ENCODE measurements around the gene ZFP62.

Gene ZFP62

DNA sequence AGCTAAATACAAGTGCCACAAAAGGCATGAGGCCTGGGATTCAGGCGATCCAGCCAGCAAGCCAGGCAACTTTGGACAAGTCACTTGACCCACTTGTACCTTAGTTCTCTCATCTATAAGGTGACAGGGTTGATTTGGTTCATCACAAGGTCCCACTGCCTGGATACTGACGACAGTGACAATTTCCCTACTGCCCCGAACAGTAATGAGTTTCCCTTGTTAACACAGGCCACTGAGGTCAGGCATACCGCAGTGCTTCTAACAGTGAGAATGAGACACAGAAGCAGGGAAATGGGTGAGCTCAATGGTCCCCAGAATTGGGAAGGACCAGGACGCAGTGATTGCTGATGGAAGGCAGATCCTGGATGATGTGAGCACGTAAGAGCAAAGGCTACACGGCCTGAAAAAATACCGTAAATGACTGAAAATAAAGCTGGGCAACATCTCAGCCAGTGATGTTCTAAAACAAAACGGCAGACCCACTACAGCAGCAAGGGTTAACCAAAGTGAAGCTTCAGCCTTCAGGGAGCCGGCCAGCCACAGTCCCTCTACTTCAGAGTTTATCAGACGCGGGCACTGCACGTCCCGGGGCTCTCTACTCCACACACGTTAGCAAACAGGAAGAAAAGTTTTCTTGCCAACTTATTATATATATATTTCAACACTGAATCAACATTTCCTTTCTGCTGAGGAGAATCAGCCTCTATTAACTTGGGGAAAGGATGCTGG lies 59.3 kb downstream of the ZFP62 start:
- peaks cover 8% of the 10 kb centered on the region for H3K4me1 ChIP-seq (ENCODE audit: control insufficient read depth, insufficient read depth, low read length)
- H3K4me3 ChIP-seq (ENCODE audit: low read length) = peak overlapping the region; percentile 97; the same call in 1 of the 2 replicates
- no peak overlapping the region for H3K27ac ChIP-seq (ENCODE audit: low read length)
- H3K27me3 ChIP-seq (ENCODE audit: control insufficient read depth, insufficient read depth, low read length) = no peaks in the 10 kb centered on the region
- no peaks in the 10 kb centered on the region for H3K9me3 ChIP-seq (ENCODE audit: control insufficient read depth, insufficient read depth, low read length)
- WGBS (ENCODE audit: insufficient coverage, insufficient read length) = no CpG with 5 or more reads among the region's 15 CpGs
- DNase-seq (ENCODE audit: low read depth, low spot score) = no peak
- no peaks in the 10 kb centered on the region for H3K36me3 ChIP-seq (ENCODE audit: control insufficient read depth, insufficient read depth, low read length)

GRCh38 chr5:180799902-180800801 lies 60.9 kb downstream of the ZFP62 start:
- Histone ChIP-seq H3K27me3 (ENCODE audit: control insufficient read depth, insufficient read depth, low read length) (no peaks in the 10 kb centered on the region), H3K4me1 (ENCODE audit: control insufficient read depth, insufficient read depth, low read length) (peaks cover 8% of the 10 kb centered on the region), H3K36me3 (ENCODE audit: control insufficient read depth, insufficient read depth, low read length) (no peaks in the 10 kb centered on the region), H3K9me3 (ENCODE audit: control insufficient read depth, insufficient read depth, low read length) (no peaks in the 10 kb centered on the region), H3K27ac (ENCODE audit: low read length) (no peak overlapping the region), H3K4me3 (ENCODE audit: low read length) (no peak overlapping the region)
- no peak for DNase-seq (ENCODE audit: low read depth, low spot score)
- no CpG with 5 or more reads among the region's 6 CpGs for WGBS (ENCODE audit: insufficient coverage, insufficient read length)

DNA sequence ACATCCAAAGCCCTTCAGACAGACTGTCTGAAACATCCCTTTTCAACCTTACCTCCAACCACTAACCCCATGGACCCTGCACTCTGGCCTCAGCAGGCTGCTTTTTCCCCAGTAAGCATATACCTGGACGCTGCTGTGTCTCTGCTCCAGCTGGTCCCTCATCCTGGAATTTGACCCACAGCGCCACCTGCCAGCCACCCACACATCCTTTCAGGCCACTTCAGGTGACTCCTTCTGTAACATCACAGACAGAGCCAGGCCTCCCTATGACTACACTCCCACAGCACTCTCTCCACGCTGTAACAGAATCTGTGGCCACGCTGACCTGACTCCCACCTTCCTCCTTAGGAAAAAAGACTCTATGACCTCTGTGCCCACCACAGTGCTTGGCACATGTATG lies 61.9 kb downstream of the ZFP62 start:
- no peak for DNase-seq (ENCODE audit: low read depth, low spot score)
- H3K27me3 ChIP-seq (ENCODE audit: control insufficient read depth, insufficient read depth, low read length) = no peaks in the 10 kb centered on the region
- WGBS (ENCODE audit: insufficient coverage, insufficient read length) = no CpG with 5 or more reads among the region's 4 CpGs
- H3K27ac ChIP-seq (ENCODE audit: low read length) = no peak overlapping the region
- H3K4me3 ChIP-seq (ENCODE audit: low read length) = no peak overlapping the region
- no peaks in the 10 kb centered on the region for H3K9me3 ChIP-seq (ENCODE audit: control insufficient read depth, insufficient read depth, low read length)
- H3K36me3 ChIP-seq (ENCODE audit: control insufficient read depth, insufficient read depth, low read length) = no peaks in the 10 kb centered on the region
- H3K4me1 ChIP-seq (ENCODE audit: control insufficient read depth, insufficient read depth, low read length) = peaks cover 8% of the 10 kb centered on the region

DNA sequence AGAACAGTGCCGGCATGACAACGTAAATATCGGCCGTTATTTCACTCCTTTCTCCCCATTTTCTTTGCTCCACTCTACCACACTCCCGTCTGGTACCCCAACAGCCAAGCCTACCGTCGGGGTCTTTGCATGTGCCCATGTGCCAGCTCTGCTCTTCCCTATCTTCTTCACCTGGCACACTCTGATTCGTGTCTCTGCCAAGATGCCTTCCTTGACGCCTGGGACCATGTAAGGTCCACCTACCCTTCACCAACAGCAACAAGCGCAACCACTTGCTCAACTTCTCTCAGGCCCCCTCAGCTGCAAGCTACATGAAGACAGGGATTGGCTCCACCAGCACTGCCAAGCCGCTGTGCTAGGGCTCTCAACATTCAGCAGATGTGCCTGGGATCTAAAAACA lies 62.9 kb downstream of the ZFP62 start:
- Histone ChIP-seq H3K4me1 (ENCODE audit: control insufficient read depth, insufficient read depth, low read length) (0 out of 2 replicates have a peak, but pooled peaks cover 2% of the 10 kb centered on the region), H3K9me3 (ENCODE audit: control insufficient read depth, insufficient read depth, low read length) (no peaks in the 10 kb centered on the region), H3K4me3 (ENCODE audit: low read length) (no peak overlapping the region), H3K27ac (ENCODE audit: low read length) (no peak overlapping the region), H3K27me3 (ENCODE audit: control insufficient read depth, insufficient read depth, low read length) (no peaks in the 10 kb centered on the region), H3K36me3 (ENCODE audit: control insufficient read depth, insufficient read depth, low read length) (no peaks in the 10 kb centered on the region)
- no peak for DNase-seq (ENCODE audit: low read depth, low spot score)
- no CpG with 5 or more reads among the region's 11 CpGs for WGBS (ENCODE audit: insufficient coverage, insufficient read length)
